Mesenchymal stem cell (in vitro differentiated cells and primary cell): ENCODE data around the gene CEP112.
"Not testable (repeated sequence)": the region's sequence is repeated elsewhere in the genome, so short reads cannot be mapped to it uniquely, and the experiment has no call there.

Experiments used
- DNase-seq: peaks from one replicate; pipeline ENCODE4 v3.0.0-alpha.2; 2013
- H2AFZ ChIP-seq: one replicate; pipeline ENCODE4 v1.6.1; 2013; ENCODE audit warnings: low read depth, mild to moderate bottlenecking, control low read depth, inconsistent platforms, low read length, moderate library complexity
- H2AK5ac ChIP-seq: 2 replicates; pipeline ENCODE4 v1.6.1; 2013; ENCODE audit warnings: low read length, moderate library complexity, mild to moderate bottlenecking, inconsistent platforms; ENCODE audit not compliant: severe bottlenecking
- H2BK120ac ChIP-seq: one replicate; pipeline ENCODE4 v1.6.1; 2013; ENCODE audit warnings: low read depth, mild to moderate bottlenecking, inconsistent platforms, low read length, moderate library complexity
- H2BK12ac ChIP-seq, 2 experiments: one replicate each; pipeline ENCODE4 v1.6.1; 2013; ENCODE audit warnings: inconsistent platforms in 2 of 2, low read length in 2 of 2, mild to moderate bottlenecking in 2 of 2, moderate library complexity in 2 of 2, control low read depth in 1 of 2
- H2BK15ac ChIP-seq: one replicate; pipeline ENCODE4 v1.6.1; 2013; ENCODE audit warnings: mild to moderate bottlenecking, low read depth, inconsistent platforms; ENCODE audit not compliant: poor library complexity, severe bottlenecking
- H2BK5ac ChIP-seq: 2 replicates; pipeline ENCODE4 v1.6.1; 2013; ENCODE audit warnings: low read depth, mild to moderate bottlenecking, low read length, control low read depth, inconsistent platforms; ENCODE audit not compliant: poor library complexity, severe bottlenecking
- H3K14ac ChIP-seq, 2 experiments: one replicate each; pipeline ENCODE4 v1.6.1; 2013; ENCODE audit warnings: inconsistent platforms in 2 of 2, low read length in 2 of 2, control low read depth in 1 of 2, mild to moderate bottlenecking in 1 of 2, moderate library complexity in 1 of 2
- H3K18ac ChIP-seq, 2 experiments: one replicate each; pipeline ENCODE4 v1.6.1; 2013; ENCODE audit warnings: inconsistent platforms in 2 of 2, low read length in 2 of 2, control low read depth in 1 of 2, low read depth in 1 of 2, mild to moderate bottlenecking in 1 of 2
- H3K23ac ChIP-seq, 2 experiments: one replicate each; pipeline ENCODE4 v1.6.1; 2013; ENCODE audit warnings: inconsistent platforms in 2 of 2, low read length in 2 of 2, mild to moderate bottlenecking in 2 of 2, moderate library complexity in 2 of 2, control low read depth in 1 of 2
- H3K27ac ChIP-seq: 2 replicates; pipeline ENCODE4 v1.5.1; 2013; ENCODE audit warnings: mild to moderate bottlenecking, moderate library complexity, low read length, control low read depth, inconsistent platforms; ENCODE audit not compliant: poor library complexity, severe bottlenecking
- H3K27me3 ChIP-seq, 2 experiments: 2 replicates each; pipeline versions ENCODE4 v1.6.1 to v1.7.0; 2013; ENCODE audit warnings: low read length in 2 of 2, mild to moderate bottlenecking in 2 of 2, moderate library complexity in 2 of 2, control low read depth in 1 of 2, inconsistent platforms in 1 of 2; ENCODE audit not compliant: control insufficient read depth in 1 of 2, insufficient read depth in 1 of 2
- H3K36me3 ChIP-seq, 2 experiments: 2 replicates each; pipeline versions ENCODE4 v1.6.1 to v1.7.0; 2013; ENCODE audit warnings: low read length in 2 of 2, control low read depth in 1 of 2, inconsistent platforms in 1 of 2, low read depth in 1 of 2, mild to moderate bottlenecking in 1 of 2; ENCODE audit not compliant: insufficient read depth in 2 of 2, control insufficient read depth in 1 of 2
- H3K4ac ChIP-seq, 2 experiments: one replicate each; pipeline ENCODE4 v1.6.1; 2013; ENCODE audit warnings: inconsistent platforms in 2 of 2, low read length in 2 of 2, mild to moderate bottlenecking in 2 of 2, moderate library complexity in 2 of 2, control low read depth in 1 of 2, low read depth in 1 of 2
- H3K4me1 ChIP-seq: 2 replicates; pipeline ENCODE4 v1.6.1; 2013; ENCODE audit warnings: low read depth, low read length, control low read depth; ENCODE audit not compliant: control insufficient read depth, insufficient read depth
- H3K4me2 ChIP-seq: 2 replicates; pipeline ENCODE4 v1.6.1; 2013; ENCODE audit warnings: low read length, mild to moderate bottlenecking, inconsistent platforms; ENCODE audit not compliant: poor library complexity, severe bottlenecking
- H3K4me3 ChIP-seq, 2 experiments: 2 replicates each; pipeline versions ENCODE4 v1.5.1 to v1.7.0; 2013; ENCODE audit warnings: low read length in 2 of 2, mild to moderate bottlenecking in 2 of 2, control low read depth in 1 of 2, low read depth in 1 of 2; ENCODE audit not compliant: insufficient read depth in 1 of 2
- H3K79me1 ChIP-seq: replicated peaks from 2 replicates; pipeline ENCODE4 v1.6.1; 2013; ENCODE audit warnings: mild to moderate bottlenecking, control low read depth, low read length, inconsistent platforms; ENCODE audit not compliant: poor library complexity, severe bottlenecking
- H3K9ac ChIP-seq: 2 replicates; pipeline ENCODE4 v1.7.0; 2013; ENCODE audit warnings: mild to moderate bottlenecking, low read length, moderate library complexity
- H3K9me3 ChIP-seq: 2 replicates; pipeline ENCODE4 v1.7.0; 2013; ENCODE audit warnings: mild to moderate bottlenecking, low read length; ENCODE audit not compliant: control insufficient read depth
- H4K8ac ChIP-seq: one replicate; pipeline ENCODE4 v1.6.1; 2013; ENCODE audit warnings: inconsistent platforms, mild to moderate bottlenecking, low read length, moderate library complexity
- H4K91ac ChIP-seq: one replicate; pipeline ENCODE4 v1.6.1; 2013; ENCODE audit warnings: mild to moderate bottlenecking, low read length, inconsistent platforms
- WGBS: methylation state at CpG from one replicate; pipeline ENCODE4 v1.1.7; 2013; ENCODE audit warnings: mixed read lengths; 5-methylcytosine and 5-hydroxymethylcytosine counted together

Gene CEP112

GRCh38 chr17:65681763-65682162, 510.2 kb downstream of the CEP112 start:
- H3K27me3 ChIP-seq, H4K8ac ChIP-seq, H4K91ac ChIP-seq, H2BK15ac ChIP-seq, H2BK12ac ChIP-seq, H3K4me2 ChIP-seq, H3K4me3 ChIP-seq, H3K4ac ChIP-seq, H2BK5ac ChIP-seq, H3K36me3 ChIP-seq, H2BK120ac ChIP-seq, H2AFZ ChIP-seq, H3K9ac ChIP-seq, H3K14ac ChIP-seq, H3K23ac ChIP-seq, H3K79me1 ChIP-seq, H3K9me3 ChIP-seq, H3K27ac ChIP-seq, H3K4me1 ChIP-seq, H2AK5ac ChIP-seq, H3K18ac ChIP-seq: not testable (repeated sequence)
- WGBS = 90% methylated on average over 5 of the region's 5 CpGs
- DNase-seq = peak; percentile 18

- Histone ChIP-seq H3K23ac (no peak overlapping the region), H2BK120ac (no peak overlapping the region), H3K4ac (no peak overlapping the region), H3K79me1 (no peaks in the 10 kb centered on the region), H3K9me3 (no peaks in the 10 kb centered on the region), H4K91ac (no peak overlapping the region), H3K4me2 (no peak overlapping the region), H2AK5ac (no peak overlapping the region), H2BK5ac (no peak overlapping the region), H2BK12ac (no peak overlapping the region), H3K4me1 (no peaks in the 10 kb centered on the region), H3K14ac (no peak overlapping the region), H3K27me3 (no peaks in the 10 kb centered on the region), H3K27ac (no peak overlapping the region), H4K8ac (no peak overlapping the region), H3K4me3 (no peak overlapping the region), H3K9ac (no peak overlapping the region), H3K36me3 (no peaks in the 10 kb centered on the region), H2AFZ (no peak overlapping the region), H2BK15ac (no peak overlapping the region), H3K18ac (no peak overlapping the region)
- WGBS = 100% methylated on average over 1 of the region's 3 CpGs
- no peak for DNase-seq
These were observed 512.6 kb downstream of the CEP112 start for GRCh38 chr17:65679165-65679845.

GRCh38 chr17:65678546-65678945, 513.4 kb downstream of the CEP112 start:
- no peak overlapping the region for H3K23ac ChIP-seq
- H4K91ac ChIP-seq = no peak overlapping the region
- H3K27ac ChIP-seq = no peak overlapping the region
- no peak overlapping the region for H3K9ac ChIP-seq
- H2AK5ac ChIP-seq = no peak overlapping the region
- H2BK12ac ChIP-seq = no peak overlapping the region
- H2BK5ac ChIP-seq = no peak overlapping the region
- H3K4ac ChIP-seq = no peak overlapping the region
- no peaks in the 10 kb centered on the region for H3K27me3 ChIP-seq
- no peak overlapping the region for H2AFZ ChIP-seq
- no peak overlapping the region for H3K4me2 ChIP-seq
- H3K4me1 ChIP-seq = no peaks in the 10 kb centered on the region
- no peaks in the 10 kb centered on the region for H3K36me3 ChIP-seq
- WGBS = 82% methylated on average over 8 of the region's 9 CpGs
- DNase-seq = no peak
- H3K79me1 ChIP-seq = no peaks in the 10 kb centered on the region
- H2BK15ac ChIP-seq = no peak overlapping the region
- no peak overlapping the region for H2BK120ac ChIP-seq
- no peak overlapping the region for H3K4me3 ChIP-seq
- H3K18ac ChIP-seq = no peak overlapping the region
- H3K14ac ChIP-seq = no peak overlapping the region
- no peaks in the 10 kb centered on the region for H3K9me3 ChIP-seq
- no peak overlapping the region for H4K8ac ChIP-seq

DNA sequence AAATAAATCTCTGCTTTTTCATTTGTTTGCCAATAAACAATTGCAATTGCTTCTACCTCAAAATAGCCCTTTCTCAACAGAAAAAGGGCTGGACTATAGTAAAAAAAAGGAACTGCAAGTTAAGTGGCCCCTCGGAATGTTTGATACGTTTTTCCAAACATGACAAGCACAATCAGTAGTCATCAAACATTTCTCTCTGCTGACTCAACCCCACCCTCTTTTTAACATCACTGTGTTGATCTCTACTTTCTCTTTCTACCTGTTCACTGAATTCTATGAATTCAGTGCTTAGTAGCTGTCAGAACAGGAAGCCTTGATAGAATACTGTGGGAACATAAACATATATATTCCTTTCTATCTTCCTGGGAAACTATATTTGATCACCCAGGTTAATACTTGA, 514.0 kb downstream of the CEP112 start:
- no peak for DNase-seq
- no peak overlapping the region for H2BK5ac ChIP-seq
- H3K9me3 ChIP-seq = no peaks in the 10 kb centered on the region
- no peak overlapping the region for H3K14ac ChIP-seq
- no peak overlapping the region for H4K8ac ChIP-seq
- H3K4me3 ChIP-seq = no peak overlapping the region
- no peak overlapping the region for H2BK15ac ChIP-seq
- no peak overlapping the region for H4K91ac ChIP-seq
- no peak overlapping the region for H3K4ac ChIP-seq
- H2AFZ ChIP-seq = no peak overlapping the region
- H3K4me1 ChIP-seq = no peaks in the 10 kb centered on the region
- H2BK12ac ChIP-seq = no peak overlapping the region
- 19% methylated on average over 2 of the region's 2 CpGs for WGBS
- no peaks in the 10 kb centered on the region for H3K79me1 ChIP-seq
- H2AK5ac ChIP-seq = no peak overlapping the region
- H3K36me3 ChIP-seq = no peaks in the 10 kb centered on the region
- H3K27me3 ChIP-seq = no peaks in the 10 kb centered on the region
- no peak overlapping the region for H3K4me2 ChIP-seq
- H3K23ac ChIP-seq = no peak overlapping the region
- H3K27ac ChIP-seq = no peak overlapping the region
- H3K9ac ChIP-seq = no peak overlapping the region
- no peak overlapping the region for H2BK120ac ChIP-seq
- H3K18ac ChIP-seq = no peak overlapping the region
